SK-N-MC (cell line): ENCODE measurements around the gene CHST1.

ENCODE experiments used
- DNase-seq: peaks from one replicate; pipeline ENCODE4 v3.0.0-alpha.2; 2011; ENCODE audit warnings: low read depth, low spot score
- H3K27ac ChIP-seq: fragments of 200-600 bp; sonication (generic); 2 replicates; pipeline ENCODE4 v1.5.1; 2016; ENCODE audit warnings: mixed run types
- H3K36me3 ChIP-seq: fragments of 200-600 bp; sonication (generic); 2 replicates; pipeline ENCODE4 v1.6.1; 2017; ENCODE audit warnings: antibody characterized with exemption, low read length, mixed read lengths; ENCODE audit not compliant: insufficient read depth
- H3K4me3 ChIP-seq: fragments of 200-600 bp; sonication (generic); 2 replicates; pipeline ENCODE4 v1.5.1; 2016
- H3K9ac ChIP-seq: fragments of 200-600 bp; sonication (generic); 2 replicates; pipeline ENCODE4 v1.8.0; 2017; ENCODE audit warnings: mixed run types, mixed read lengths; ENCODE audit not compliant: insufficient read length
- H3K9me3 ChIP-seq: fragments of 200-600 bp; sonication (generic); 2 replicates; pipeline ENCODE4 v1.6.1; 2017; ENCODE audit warnings: low read depth, mild to moderate bottlenecking, antibody characterized with exemption, low read length, moderate library complexity, mixed read lengths
- EZH2 ChIP-seq: fragments of 200-600 bp; sonication (generic); IDR thresholded peaks from one replicate; pipeline ENCODE4 v1.6.1; 2017; ENCODE audit warnings: antibody characterized with exemption
- FOXP2 ChIP-seq: optimal IDR thresholded peaks from 2 replicates; pipeline ENCODE3; 2011; ENCODE audit warnings: mild to moderate bottlenecking, moderate library complexity; ENCODE audit not compliant: insufficient read depth; ENCODE audit errors: extremely low read length, control extremely low read depth
- POLR2AphosphoS5 ChIP-seq: IDR thresholded peaks from 2 replicates; pipeline ENCODE4 v1.6.1; 2012; ENCODE audit warnings: mild to moderate bottlenecking, low read depth, low read length, borderline replicate concordance

Gene CHST1

DNA sequence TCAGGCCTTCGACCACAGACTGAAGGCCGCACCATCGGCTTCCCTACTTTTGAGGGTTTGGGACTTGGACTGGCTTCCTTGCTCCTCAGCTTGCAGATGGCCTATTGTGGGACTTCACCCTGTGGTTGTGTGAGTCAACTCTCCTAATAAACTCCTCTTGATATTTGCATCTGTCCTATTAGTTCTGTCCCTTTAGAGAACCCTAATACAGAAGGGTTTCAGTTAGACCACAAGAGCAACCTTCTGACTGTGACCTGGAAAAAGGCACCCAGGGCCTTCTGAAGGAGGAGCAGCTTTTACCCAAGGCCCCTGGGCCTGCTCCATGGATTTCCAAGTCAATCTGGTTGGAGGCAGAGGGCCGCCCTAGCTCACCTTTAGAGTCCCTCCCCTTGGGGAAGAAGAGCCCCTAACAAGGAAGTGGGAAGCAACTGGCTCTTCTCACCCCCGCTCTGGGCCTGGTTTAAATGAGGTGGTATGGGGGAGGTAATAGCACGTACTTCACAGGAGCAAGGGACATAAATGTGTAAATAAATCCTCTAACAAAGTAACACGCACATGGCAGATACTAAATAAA lies 11.2 kb upstream of the CHST1 start:
- no peak overlapping the region for H3K27ac ChIP-seq
- no peak for TF ChIP-seq EZH2
- TF ChIP-seq POLR2AphosphoS5 = no peak
- TF ChIP-seq FOXP2 = no peak
- no peak for DNase-seq
- H3K36me3 ChIP-seq = no peaks in the 10 kb centered on the region
- H3K9ac ChIP-seq = no peak overlapping the region
- H3K4me3 ChIP-seq = no peak overlapping the region
- no peaks in the 10 kb centered on the region for H3K9me3 ChIP-seq

DNA sequence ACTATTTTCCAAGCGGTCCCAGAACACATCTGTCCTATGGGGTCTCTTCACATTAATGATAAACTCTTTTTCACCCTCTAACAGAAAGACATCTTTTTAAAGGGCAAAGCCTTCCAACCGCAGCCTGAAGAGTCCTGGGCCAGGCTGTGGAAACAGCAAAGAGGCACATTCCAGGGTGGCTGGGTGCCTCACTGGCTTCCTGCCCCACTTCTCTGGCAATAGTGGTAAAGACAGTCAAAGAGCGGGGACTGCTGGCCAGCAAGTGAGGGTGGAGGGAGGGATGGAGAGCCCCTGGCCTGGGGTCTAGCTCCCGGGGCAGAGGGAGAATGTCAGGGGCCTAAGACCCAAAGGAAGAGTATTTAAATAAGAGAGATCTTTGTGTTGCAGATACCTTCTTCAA lies 10.2 kb upstream of the CHST1 start:
- Histone ChIP-seq H3K4me3 (no peak overlapping the region), H3K9me3 (no peaks in the 10 kb centered on the region), H3K36me3 (no peaks in the 10 kb centered on the region), H3K27ac (no peak overlapping the region), H3K9ac (no peak overlapping the region)
- no peak for TF ChIP-seq POLR2AphosphoS5
- no peak for DNase-seq

DNA sequence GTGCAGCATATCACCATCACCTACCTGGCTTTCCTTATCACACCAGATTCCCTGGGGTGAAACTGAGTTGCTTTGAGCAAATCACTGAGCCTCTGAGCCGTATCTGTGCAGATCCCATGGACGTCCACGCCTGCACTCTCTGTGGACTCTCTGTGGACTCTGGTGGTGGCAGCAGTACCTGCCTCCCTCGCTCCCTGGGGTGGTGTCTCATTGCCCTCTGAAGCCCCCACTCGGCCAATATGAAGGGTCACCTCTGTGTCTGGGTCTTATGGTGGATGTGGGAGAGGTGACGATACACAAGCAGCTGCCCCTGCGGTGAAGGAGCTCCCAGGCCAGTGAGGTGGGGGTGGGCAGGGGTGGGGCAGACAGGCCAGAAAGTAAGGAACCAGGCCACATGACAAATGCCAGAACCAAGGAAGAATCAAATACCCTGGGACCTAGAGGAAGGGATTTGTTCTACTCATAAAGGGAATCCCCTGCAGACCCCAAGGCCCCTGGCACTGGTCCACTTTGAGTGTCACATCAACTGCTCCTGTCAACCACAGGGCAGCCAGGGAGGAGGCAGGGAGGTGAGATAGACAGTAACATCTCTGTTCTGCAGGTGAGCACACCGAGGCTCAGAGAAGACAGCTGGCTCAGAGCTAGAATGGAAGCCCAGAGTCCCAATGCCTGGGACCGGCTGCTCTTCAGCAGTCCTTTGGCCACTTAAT lies 9.2 kb upstream of the CHST1 start:
- Histone ChIP-seq H3K9me3 (no peaks in the 10 kb centered on the region), H3K4me3 (no peak overlapping the region), H3K36me3 (no peaks in the 10 kb centered on the region), H3K27ac (no peak overlapping the region), H3K9ac (no peak overlapping the region)
- DNase-seq = no peak
- TF ChIP-seq POLR2AphosphoS5 (no peak), FOXP2 (no peak), EZH2 (no peak)

DNA sequence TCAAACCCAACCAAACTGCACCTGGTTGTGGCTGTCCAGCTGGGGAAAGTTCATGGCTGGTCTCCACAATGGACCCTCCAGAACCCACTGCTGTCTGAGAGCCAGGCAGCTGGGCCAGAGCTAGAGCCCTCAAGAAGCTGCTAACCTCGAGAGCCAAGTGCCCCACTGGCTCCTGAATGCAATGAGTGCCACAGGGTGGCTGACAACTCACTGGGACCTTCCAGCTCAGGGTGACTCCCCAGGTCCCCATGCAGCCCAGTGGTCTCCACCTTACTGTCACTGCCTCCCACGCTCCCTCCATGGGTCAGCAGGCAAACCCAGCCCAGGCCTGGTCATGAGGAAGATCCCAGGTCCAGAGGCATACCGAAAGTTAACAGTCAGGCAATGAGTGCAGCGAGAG lies 8.0 kb upstream of the CHST1 start:
- Histone ChIP-seq H3K9me3 (no peaks in the 10 kb centered on the region), H3K4me3 (no peak overlapping the region), H3K9ac (no peak overlapping the region), H3K27ac (no peak overlapping the region), H3K36me3 (no peaks in the 10 kb centered on the region)
- DNase-seq = no peak
- no peak for TF ChIP-seq POLR2AphosphoS5
- TF ChIP-seq FOXP2 = no peak
- TF ChIP-seq EZH2 = no peak

DNA sequence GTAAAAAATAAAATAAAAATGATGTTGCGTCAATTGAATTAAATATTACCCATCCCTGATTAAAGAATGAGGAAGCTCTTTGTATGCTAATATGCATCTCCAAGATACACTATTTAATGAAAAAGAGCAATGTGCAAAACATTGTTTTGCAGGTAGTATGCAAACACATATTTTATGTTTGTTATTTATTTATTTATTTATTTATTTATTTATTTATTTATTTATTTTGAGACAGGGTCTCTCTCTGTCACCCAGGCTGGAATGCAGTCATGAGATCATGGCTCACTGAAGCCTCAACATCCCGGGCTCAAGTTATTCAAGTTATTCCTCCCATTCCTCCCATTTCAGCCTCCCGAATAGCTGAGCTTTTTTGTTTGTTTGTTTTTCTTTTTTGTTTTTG lies 7.2 kb upstream of the CHST1 start:
- no peak for DNase-seq
- TF ChIP-seq POLR2AphosphoS5 = no peak
- no peak for TF ChIP-seq FOXP2
- TF ChIP-seq EZH2 = no peak
- H3K9ac ChIP-seq = no peak overlapping the region

DNA sequence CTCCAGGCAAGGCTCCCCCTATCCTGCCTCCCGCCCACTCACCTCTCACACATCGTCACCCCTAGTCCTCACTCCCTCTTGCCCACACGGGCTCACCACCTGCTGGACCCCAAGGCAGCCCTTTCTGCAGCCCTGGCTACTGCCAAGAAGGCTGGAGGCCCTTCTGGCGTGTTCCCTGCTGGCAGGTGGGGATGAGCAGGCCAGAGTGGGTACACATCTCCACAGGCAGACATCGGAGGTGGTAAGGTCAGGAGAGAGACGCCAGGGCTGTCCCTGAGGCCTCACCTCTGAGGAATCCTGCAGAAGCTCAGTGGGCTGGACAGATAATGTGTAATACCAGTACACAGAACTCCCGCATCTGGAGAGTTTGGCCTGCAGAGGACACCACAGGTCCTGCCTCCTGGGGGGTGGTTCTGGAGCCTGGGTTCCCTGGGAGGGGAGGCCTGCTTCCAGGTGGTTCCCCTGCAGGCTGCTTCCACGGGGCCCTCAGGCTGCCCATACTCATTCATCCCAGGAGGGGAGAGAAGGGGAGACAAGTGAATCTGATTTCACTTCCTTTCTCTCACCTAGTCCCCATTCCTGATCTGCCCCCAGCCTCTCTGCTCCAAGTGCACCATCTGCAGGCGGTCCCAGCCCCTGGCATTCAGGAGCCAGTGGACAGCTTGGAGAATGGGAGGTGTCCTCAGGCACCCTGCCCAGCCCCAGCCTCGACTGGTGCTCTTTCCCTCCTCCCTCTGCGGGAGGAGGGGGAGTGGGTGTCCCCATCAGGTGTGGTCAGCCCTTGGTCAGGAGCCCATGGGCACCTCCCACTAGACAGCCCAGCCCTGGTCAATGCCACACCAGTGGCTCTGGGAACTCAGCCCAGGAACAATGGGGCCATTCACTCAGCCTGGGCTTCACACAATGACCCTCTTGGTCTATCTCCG lies 6.1 kb upstream of the CHST1 start:
- no peak for TF ChIP-seq EZH2
- no peak for TF ChIP-seq POLR2AphosphoS5
- TF ChIP-seq FOXP2 = no peak
- H3K27ac ChIP-seq = no peak overlapping the region
- H3K9ac ChIP-seq = no peak overlapping the region
- H3K36me3 ChIP-seq = no peaks in the 10 kb centered on the region
- no peak overlapping the region for H3K4me3 ChIP-seq
- no peak for DNase-seq
- no peaks in the 10 kb centered on the region for H3K9me3 ChIP-seq

More for the DNA sequence above, 7.2 kb upstream of the CHST1 start:
- H3K9me3 ChIP-seq = no peaks in the 10 kb centered on the region
- H3K4me3 ChIP-seq = no peak overlapping the region
- H3K27ac ChIP-seq = no peak overlapping the region
- no peaks in the 10 kb centered on the region for H3K36me3 ChIP-seq

DNA sequence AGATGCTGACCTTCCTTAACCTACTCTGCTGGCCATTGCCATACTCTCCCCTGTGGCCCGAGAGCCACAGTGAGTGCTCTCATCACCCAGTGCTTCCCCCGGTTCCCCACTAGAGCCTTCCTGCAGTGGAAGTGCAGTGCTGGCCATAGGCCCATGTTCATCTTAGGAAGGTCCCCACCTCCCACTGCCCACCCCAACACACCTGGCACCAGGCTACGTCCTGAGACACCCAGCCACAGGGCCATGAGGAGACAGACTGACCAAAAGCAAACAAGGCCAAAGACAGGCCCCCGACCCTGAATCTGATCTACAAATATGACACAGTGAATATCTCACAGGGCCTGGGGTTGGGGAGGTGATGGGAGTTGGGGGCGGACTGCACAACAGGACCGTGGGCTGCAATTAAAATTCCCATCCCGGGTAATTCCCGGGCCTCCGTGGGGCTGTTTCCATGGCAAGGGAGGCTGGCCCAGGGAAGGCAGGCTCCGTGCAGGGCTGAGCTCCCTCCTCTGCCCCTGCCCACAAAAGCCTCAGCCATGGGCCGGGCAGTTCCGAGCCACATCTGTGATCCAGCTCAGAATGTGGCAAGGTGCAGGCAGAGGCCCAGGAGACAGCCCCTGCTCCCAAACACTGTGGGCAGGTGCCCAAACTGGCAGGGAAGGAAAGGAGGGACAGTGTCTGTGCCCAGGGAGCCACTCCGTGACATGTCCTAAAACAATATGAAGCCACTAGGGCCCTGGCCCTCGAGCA lies 5.1 kb upstream of the CHST1 start:
- DNase-seq = no peak
- no peak overlapping the region for H3K27ac ChIP-seq
- H3K9me3 ChIP-seq = no peaks in the 10 kb centered on the region
- no peak overlapping the region for H3K9ac ChIP-seq
- H3K36me3 ChIP-seq = no peaks in the 10 kb centered on the region
- no peak overlapping the region for H3K4me3 ChIP-seq
- TF ChIP-seq FOXP2 (no peak), POLR2AphosphoS5 (no peak), EZH2 (no peak)

DNA sequence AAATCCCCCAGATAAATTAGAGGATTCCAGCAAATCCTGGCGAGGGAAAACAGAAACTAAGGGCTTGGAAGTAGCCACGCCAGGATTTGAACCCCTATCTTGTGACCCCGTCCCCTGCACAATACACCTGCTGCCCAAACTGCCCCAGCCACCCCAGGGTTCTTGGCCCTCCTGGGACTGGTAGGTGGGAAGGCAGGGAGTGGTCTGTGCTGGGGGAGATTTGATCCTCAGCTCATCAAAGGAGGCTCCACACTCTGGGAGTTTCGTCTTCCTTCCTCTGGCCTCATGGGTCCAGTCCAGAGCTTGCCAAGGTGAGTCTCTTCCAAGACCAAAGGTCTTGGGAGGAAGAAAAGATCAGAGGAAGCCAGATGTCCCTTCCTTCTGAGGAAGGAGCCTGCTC lies 4.5 kb upstream of the CHST1 start:
- Histone ChIP-seq H3K27ac (no peak overlapping the region), H3K4me3 (no peak overlapping the region)

More for the DNA sequence above, 4.5 kb upstream of the CHST1 start:
- Histone ChIP-seq H3K9me3 (no peaks in the 10 kb centered on the region), H3K36me3 (no peaks in the 10 kb centered on the region), H3K9ac (no peak overlapping the region)
- DNase-seq = no peak
- TF ChIP-seq FOXP2 (no peak), EZH2 (no peak), POLR2AphosphoS5 (no peak)
